HCT116 (cell line): Measurements from ENCODE around the gene SCGB3A2.

Source experiments
- CTCF ChIP-seq, 3 experiments: fragments of 200-600 bp in 1 of 3; sonication (generic) in 1 of 3; IDR thresholded peaks in 2 of 3; conservative IDR thresholded peaks in 1 of 3; 2 replicates each; pipeline ENCODE4 v1.5.1; 2012 to 2017; ENCODE audit warnings: low read depth in 2 of 3, low read length in 2 of 3, antibody characterized with exemption in 1 of 3, borderline replicate concordance in 1 of 3, control low read depth in 1 of 3, mild to moderate bottlenecking in 1 of 3, mixed read lengths in 1 of 3, mixed run types in 1 of 3, moderate library complexity in 1 of 3; ENCODE audit not compliant: insufficient read depth in 1 of 3
- EZH2 ChIP-seq: fragments of 200-600 bp; sonication (generic); IDR thresholded peaks from 2 replicates; pipeline ENCODE4 v1.6.1; 2017; ENCODE audit warnings: antibody characterized with exemption, mixed run types
- EZH2phosphoT487 ChIP-seq: fragments of 200-600 bp; IDR thresholded peaks from 2 replicates; pipeline ENCODE4 v1.6.1; 2018; ENCODE audit warnings: antibody characterized with exemption, borderline replicate concordance
- POLR2A ChIP-seq: IDR thresholded peaks from 2 replicates; pipeline ENCODE4 v1.7.0; 2011; ENCODE audit warnings: borderline replicate concordance; ENCODE audit not compliant: insufficient read depth, insufficient read length; ENCODE audit errors: extremely low read depth
- POLR2AphosphoS5 ChIP-seq: IDR thresholded peaks from 2 replicates; pipeline ENCODE4 v1.6.1; 2011; ENCODE audit warnings: mild to moderate bottlenecking, low read depth, low read length, moderate library complexity
- RAD21 ChIP-seq: IDR thresholded peaks from 2 replicates; pipeline ENCODE4 v1.6.1; 2012; ENCODE audit warnings: low read depth, mild to moderate bottlenecking
- REST ChIP-seq: IDR thresholded peaks from 2 replicates; pipeline ENCODE4 v1.6.1; 2012; ENCODE audit warnings: low read depth
- YY1 ChIP-seq: IDR thresholded peaks from 2 replicates; pipeline ENCODE4 v1.6.1; 2011; ENCODE audit warnings: low read length, low read depth, moderate library complexity, mild to moderate bottlenecking; ENCODE audit not compliant: insufficient replicate concordance; ENCODE audit errors: extremely low read depth
- ZNF274 ChIP-seq: fragments of 200-500 bp; sonication (Bioruptor generic); IDR thresholded peaks from 2 replicates; pipeline ENCODE4 v1.6.1; 2014; ENCODE audit warnings: mild to moderate bottlenecking, low read depth, low read length, inconsistent platforms
- TF ChIP-seq, protein P1 (sequence below): IDR thresholded peaks from 2 replicates; pipeline ENCODE4 v1.6.1; 2012

DNA sequence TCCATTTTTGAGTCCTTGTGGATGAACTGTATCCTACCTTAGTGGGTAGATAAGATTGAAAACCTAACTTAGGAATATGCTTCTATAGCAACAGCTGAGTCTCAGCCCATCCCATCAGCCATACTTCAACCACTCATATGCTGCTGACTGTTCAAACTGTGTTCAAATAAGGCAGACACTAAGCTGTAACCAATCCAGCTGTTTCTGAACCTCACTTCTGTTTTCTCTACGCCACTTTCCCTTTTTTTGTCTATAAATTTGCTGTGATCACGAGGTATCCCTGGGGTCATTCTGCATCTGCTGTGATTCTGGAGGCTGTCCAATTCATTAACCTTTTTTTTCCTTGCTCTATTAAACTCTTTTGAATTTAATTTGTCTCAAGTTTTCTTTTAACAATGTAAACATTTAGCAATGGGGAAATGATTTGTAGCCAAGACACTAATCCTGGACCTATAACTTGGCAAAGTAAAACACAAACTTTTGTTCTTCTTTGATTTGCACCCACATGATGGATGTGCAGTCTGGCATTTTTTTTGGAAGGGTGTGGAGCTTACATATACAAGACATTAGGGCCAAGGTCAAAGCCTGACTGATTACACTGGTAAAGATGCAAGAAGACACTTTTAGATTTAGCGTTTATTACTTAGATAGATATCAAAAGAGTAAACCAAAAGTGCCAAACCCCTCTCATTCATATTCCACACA lies 14.9 kb upstream of the SCGB3A2 start:
- TF ChIP-seq, protein P1, sequence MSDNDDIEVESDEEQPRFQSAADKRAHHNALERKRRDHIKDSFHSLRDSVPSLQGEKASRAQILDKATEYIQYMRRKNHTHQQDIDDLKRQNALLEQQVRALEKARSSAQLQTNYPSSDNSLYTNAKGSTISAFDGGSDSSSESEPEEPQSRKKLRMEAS, result no peak
- TF ChIP-seq CTCF (IDR thresholded peaks at IDR 0.05 in 2 of 3, conservative IDR thresholded peaks at IDR 0.05 in 1 of 3; ENCODE audit: borderline replicate concordance in 1 of 3, insufficient read depth in 1 of 3, low read depth in 2 of 3, low read length in 2 of 3) (no peak), YY1 (no peak), ZNF274 (no peak), RAD21 (no peak), EZH2phosphoT487 (no peak), POLR2AphosphoS5 (no peak), EZH2 (no peak), REST (no peak), POLR2A (no peak)
